Peyer's patch (tissue), 4 donors: ENCODE results near the gene SH3RF3. TPM values are rescaled to one million over a fixed set of nuclear protein-coding genes. Genes with fewer than 3 reads are reported as not detected.

Experiments used
- DNase-seq, 3 donors: peaks; one replicate each; pipeline ENCODE4 v3.0.0-alpha.2; 2017 to 2019
- H3K27ac ChIP-seq, 4 donors: fragments of 200-600 bp; sonication (generic); one replicate each; pipeline ENCODE4 v1.5.1; 2016 to 2019
- H3K27me3 ChIP-seq, 2 donors: fragments of 200-600 bp; sonication (generic); one replicate each; pipeline ENCODE4 v1.5.1; 2019
- H3K36me3 ChIP-seq, 3 donors: fragments of 200-600 bp; sonication (generic); one replicate each; pipeline ENCODE4 v1.5.1; 2016 to 2019
- H3K4me1 ChIP-seq, 4 donors: fragments of 200-600 bp; sonication (generic); one replicate each; pipeline ENCODE4 v1.5.1; 2016 to 2019
- H3K4me3 ChIP-seq, 4 donors: fragments of 200-600 bp; sonication (generic); 1 replicate in 3 of 4; 2 replicates in 1 of 4; pipeline ENCODE4 v1.5.1; 2016 to 2019; ENCODE audit warnings: mild to moderate bottlenecking in 1 of 4
- H3K9me3 ChIP-seq, 4 donors: fragments of 200-600 bp; sonication (generic); one replicate each; pipeline ENCODE4 v1.5.1; 2016 to 2019; ENCODE audit warnings: mild to moderate bottlenecking in 1 of 4
- POLR2A ChIP-seq, 2 donors: fragments of 450-650 bp; IDR thresholded peaks; one replicate each; pipeline ENCODE4 v1.5.1; 2017; ENCODE audit warnings: antibody characterized with exemption in 2 of 2, mild to moderate bottlenecking in 2 of 2, moderate library complexity in 2 of 2
- total RNA-seq, 4 donors: library from RNA; depleted of rRNA; stranded (reverse); fragments of >200 nt; gene quantifications; one replicate each; pipeline ENCODE4 v1.1.0, GENCODE V29; 2016
- TF ChIP-seq, protein P1 (sequence below), 6 experiments: fragments of 450-650 bp in 4 of 6; fragments of 200-600 bp in 2 of 6; sonication (generic) in 1 of 6; IDR thresholded peaks; one replicate each; pipeline ENCODE4 v1.5.1; 2017 to 2019; ENCODE audit warnings: antibody characterized with exemption in 6 of 6, mild to moderate bottlenecking in 3 of 6, moderate library complexity in 1 of 6

The SH3RF3 gene
- total RNA-seq, 4 donors from 2014 or later: 1.1 to 5.0 (median 3.3) TPM

DNA sequence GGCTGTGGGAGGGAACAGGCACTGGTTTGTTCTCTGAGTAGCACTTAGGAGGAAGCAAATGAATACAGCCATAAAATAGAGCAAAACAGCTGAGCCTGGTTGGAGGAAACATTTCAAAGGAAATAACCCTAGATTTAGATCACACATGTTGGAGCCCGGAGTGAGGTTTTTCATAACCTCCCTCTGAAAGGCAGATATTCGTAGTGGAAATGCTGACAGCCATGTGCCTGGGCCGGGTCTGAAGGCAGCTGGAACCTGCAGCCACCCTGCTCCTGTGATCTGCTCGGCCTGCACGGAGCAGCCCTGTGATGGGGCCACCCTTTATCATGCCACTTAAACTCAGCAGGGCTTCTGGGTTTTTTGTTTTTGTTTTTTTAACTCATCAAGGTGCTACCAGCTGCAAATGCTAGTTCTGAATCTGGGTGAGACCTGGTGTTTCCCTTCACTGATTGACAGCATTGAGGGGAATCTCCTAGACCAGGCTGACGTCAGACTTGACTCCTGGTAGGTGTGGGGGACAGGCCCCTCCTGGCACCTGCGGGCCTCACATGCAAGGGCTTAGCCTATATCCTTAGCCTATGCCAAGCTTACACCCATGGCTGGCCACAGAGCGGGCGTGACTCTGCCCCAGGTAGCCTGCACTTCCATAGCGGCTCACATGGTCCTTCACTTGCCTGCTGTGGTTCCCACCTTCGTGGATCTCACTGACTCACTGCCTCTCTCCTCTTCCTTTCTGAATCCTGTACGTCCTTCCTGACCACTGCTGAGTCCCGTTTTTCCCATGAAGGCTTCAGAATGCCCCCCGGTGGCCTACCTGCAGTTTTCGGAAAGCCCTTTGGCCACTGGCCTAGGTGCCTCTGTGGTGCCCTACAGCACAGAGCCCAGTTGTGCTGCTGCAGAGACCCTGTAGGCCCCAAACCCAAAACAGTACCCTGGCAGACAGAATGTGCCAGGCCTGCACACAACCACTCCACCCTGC is 267.5 kb downstream of the SH3RF3 start:
- Histone ChIP-seq H3K9me3 (no peaks in the 10 kb centered on the region), H3K27me3 (no peaks in the 10 kb centered on the region), H3K4me3 (no peak overlapping the region), H3K27ac (no peak overlapping the region), H3K36me3 (no peaks in the 10 kb centered on the region), H3K4me1 (no peaks in the 10 kb centered on the region)
- TF ChIP-seq, protein P1, sequence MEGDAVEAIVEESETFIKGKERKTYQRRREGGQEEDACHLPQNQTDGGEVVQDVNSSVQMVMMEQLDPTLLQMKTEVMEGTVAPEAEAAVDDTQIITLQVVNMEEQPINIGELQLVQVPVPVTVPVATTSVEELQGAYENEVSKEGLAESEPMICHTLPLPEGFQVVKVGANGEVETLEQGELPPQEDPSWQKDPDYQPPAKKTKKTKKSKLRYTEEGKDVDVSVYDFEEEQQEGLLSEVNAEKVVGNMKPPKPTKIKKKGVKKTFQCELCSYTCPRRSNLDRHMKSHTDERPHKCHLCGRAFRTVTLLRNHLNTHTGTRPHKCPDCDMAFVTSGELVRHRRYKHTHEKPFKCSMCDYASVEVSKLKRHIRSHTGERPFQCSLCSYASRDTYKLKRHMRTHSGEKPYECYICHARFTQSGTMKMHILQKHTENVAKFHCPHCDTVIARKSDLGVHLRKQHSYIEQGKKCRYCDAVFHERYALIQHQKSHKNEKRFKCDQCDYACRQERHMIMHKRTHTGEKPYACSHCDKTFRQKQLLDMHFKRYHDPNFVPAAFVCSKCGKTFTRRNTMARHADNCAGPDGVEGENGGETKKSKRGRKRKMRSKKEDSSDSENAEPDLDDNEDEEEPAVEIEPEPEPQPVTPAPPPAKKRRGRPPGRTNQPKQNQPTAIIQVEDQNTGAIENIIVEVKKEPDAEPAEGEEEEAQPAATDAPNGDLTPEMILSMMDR (IDR thresholded peaks at IDR 0.05): no peak
- TF ChIP-seq POLR2A (IDR thresholded peaks at IDR 0.05): no peak
- no peak for DNase-seq

DNA sequence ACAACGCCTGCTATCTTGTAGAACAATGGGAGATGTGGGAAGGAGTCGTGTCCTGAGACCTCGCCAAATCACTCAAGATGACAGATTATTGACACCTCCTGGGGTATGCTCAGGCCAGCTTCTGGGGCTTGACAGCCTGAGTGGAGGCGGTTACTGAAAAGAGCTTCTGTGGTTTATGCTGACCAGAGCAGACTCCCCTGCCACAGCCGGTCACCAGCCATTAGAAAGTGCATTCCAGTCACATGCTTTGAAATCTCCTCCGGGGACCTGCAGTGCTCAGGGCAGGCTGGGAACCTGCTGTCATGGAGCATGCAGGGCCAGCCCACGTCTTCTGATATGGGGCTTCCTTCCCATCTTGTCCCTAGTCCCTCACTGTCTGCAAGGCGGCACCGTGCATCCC is 268.9 kb downstream of the SH3RF3 start:
- no peaks in the 10 kb centered on the region for H3K9me3 ChIP-seq
- H3K4me1 ChIP-seq: no peaks in the 10 kb centered on the region
- H3K27me3 ChIP-seq: no peaks in the 10 kb centered on the region
- no peak for TF ChIP-seq POLR2A (IDR thresholded peaks at IDR 0.05)
- TF ChIP-seq, protein P1 (IDR thresholded peaks at IDR 0.05): no peak
- no peak for DNase-seq
- H3K27ac ChIP-seq: no peak overlapping the region
- no peak overlapping the region for H3K4me3 ChIP-seq
- H3K36me3 ChIP-seq: no peaks in the 10 kb centered on the region

DNA sequence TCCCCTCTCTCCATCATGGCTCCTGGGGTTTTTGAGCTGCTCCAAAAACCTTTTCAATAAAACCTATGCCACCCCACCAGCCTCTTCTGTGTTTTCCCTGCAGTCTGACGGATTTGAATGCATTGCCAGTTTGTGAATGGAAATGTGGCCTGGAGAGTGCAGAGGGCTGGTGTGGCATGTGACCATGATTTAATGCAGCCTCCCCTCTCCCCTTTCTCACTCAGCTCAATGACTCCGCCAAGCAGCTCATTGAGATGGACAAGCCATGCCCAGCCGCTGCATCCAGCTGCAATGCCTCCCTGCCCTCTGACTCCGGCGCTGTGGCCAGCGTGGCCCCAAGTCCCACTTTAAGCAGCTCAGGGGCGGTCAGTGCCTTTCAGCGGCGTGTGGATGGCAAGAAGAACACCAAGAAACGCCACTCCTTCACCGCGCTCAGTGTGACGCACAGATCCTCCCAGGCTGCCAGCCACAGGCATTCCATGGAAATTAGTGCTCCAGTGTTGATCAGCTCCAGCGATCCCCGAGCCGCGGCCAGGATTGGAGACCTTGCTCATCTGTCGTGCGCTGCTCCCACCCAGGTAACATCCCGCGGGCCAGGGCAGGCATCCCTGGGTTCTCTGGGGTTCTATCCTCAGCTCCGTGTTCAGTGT is 269.5 kb downstream of the SH3RF3 start:
- Histone ChIP-seq H3K9me3 (no peaks in the 10 kb centered on the region), H3K27me3 (no peaks in the 10 kb centered on the region), H3K27ac (no peak overlapping the region), H3K36me3 (no peaks in the 10 kb centered on the region), H3K4me3 (no peak overlapping the region), H3K4me1 (no peaks in the 10 kb centered on the region)
- no peak for DNase-seq
- TF ChIP-seq, protein P1 (IDR thresholded peaks at IDR 0.05): no peak
- TF ChIP-seq POLR2A (IDR thresholded peaks at IDR 0.05): no peak

DNA sequence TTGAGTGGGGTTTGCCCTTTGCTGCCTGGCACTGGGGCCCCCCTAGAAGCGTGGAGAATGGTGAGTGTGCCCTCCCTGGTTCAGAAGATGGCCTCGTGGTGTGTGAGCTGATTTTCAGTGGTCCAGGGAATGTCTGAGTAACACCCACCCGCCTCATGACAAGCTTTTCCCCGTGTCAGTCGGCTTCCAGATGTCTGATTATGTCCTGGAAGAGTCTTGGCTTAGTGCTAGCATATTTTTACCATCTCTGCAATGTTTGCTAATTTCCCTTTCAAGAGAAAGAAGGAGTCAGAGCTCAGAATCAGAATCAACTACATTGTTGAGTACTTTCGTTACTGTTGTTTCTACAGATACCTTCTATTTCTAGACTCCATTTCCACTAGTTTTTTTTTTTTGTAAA is 270.1 kb downstream of the SH3RF3 start:
- Histone ChIP-seq H3K4me1 (no peaks in the 10 kb centered on the region), H3K27ac (no peak overlapping the region), H3K36me3 (no peaks in the 10 kb centered on the region), H3K9me3 (no peaks in the 10 kb centered on the region), H3K4me3 (no peak overlapping the region), H3K27me3 (no peaks in the 10 kb centered on the region)
- TF ChIP-seq, protein P1 (IDR thresholded peaks at IDR 0.05): no peak
- no peak for TF ChIP-seq POLR2A (IDR thresholded peaks at IDR 0.05)
- DNase-seq: no peak

DNA sequence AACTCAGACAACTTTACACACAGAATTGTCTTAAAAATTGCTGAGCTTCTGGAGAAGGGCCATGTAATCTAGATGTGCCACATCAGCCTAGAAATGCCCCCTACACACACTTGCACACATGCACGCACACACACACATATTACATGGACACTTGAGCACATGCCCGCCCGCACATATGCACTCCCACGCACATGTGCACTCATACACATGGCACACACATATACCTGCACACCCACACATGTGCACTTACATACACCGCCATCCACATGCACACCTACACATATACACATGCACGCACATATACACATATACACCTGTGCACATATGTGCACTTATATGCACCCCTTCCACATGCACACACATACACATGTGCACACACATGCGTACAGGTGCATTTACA is 271.1 kb downstream of the SH3RF3 start:
- no peaks in the 10 kb centered on the region for H3K4me1 ChIP-seq
- H3K27me3 ChIP-seq: no peaks in the 10 kb centered on the region
- no peak for DNase-seq
- no peak for TF ChIP-seq POLR2A (IDR thresholded peaks at IDR 0.05)
- TF ChIP-seq, protein P1 (IDR thresholded peaks at IDR 0.05): no peak
- H3K9me3 ChIP-seq: no peaks in the 10 kb centered on the region
- no peak overlapping the region for H3K4me3 ChIP-seq
- no peaks in the 10 kb centered on the region for H3K36me3 ChIP-seq
- no peak overlapping the region for H3K27ac ChIP-seq
